ENCODE measurements around the gene MMEL1. TPM values are rescaled to one million over a fixed set of nuclear protein-coding genes. Genes with fewer than 3 reads are reported as not detected.

The MMEL1 gene
- total and polyA plus RNA-seq, 2 donors (not counting 1 experiment from before 2014, with no cell fraction given), result 0.33 to 0.60 TPM

DNA sequence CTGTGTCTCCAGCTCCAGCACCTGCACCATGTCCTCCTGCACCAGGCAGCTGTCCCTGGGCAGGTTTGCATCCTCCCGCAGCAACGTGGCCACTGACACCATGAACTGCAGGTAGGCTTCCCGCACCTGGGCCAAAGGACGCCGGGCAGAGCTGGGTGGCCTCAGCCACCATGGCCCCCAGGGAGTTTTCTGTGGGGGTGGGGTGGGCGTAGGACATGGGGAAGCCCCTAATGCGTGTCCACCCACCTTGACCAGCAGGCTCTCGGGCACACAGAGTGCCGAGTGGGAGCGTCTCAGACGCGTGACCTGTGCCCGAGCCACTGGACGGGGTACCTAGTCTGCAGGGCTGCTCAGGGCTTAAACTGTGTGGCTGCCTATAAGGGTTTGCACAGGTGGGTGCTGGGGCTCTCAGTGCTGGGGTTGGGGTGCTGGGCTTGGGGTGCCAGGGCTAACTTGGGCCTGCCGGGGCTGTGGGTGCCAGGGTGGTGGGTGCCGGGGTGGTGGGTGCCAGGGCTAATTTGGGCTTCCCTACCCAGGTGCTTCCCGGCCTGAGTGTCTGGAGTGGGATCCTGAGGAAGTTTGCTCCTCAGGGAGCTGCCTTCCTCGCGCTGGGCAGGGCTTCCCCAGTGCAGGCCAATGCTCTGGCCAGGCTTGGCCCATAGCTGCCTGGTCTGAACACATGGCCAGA, 28.5 kb downstream of the MMEL1 start:
- Histone ChIP-seq H3K4me1 (ENCODE audit: control insufficient read depth, extremely low read depth, insufficient read depth, low read length) (no peaks in the 10 kb centered on the region), H3K4me3 (replicated peaks in 1 of 4; ENCODE audit: control extremely low read depth in 1 of 4, insufficient read depth in 1 of 4, low read depth in 3 of 4, low read length in 4 of 4) (no peak overlapping the region), H3K27me3 (ENCODE audit: control insufficient read depth, insufficient read depth, low read length) (no peaks in the 10 kb centered on the region), H3K9me3 (ENCODE audit: control insufficient read depth, insufficient read depth, low read depth, low read length) (no peaks in the 10 kb centered on the region), H3K9ac (ENCODE audit: insufficient read depth, low read length) (no peak overlapping the region), H3K4me2 (ENCODE audit: extremely low read depth, insufficient read depth, low read length) (no peak overlapping the region), H3K79me2 (ENCODE audit: control insufficient read depth, insufficient read depth, low read length) (no peaks in the 10 kb centered on the region), H4K20me1 (ENCODE audit: control insufficient read depth, extremely low read depth, insufficient read depth, low read length) (no peaks in the 10 kb centered on the region), H2AFZ (ENCODE audit: low read length) (no peak overlapping the region), H3K27ac (ENCODE audit: insufficient read depth, low read length) (no peak overlapping the region), H3K36me3 (ENCODE audit: control insufficient read depth, insufficient read depth, low read length) (no peaks in the 10 kb centered on the region)
- TF ChIP-seq, protein P1, sequence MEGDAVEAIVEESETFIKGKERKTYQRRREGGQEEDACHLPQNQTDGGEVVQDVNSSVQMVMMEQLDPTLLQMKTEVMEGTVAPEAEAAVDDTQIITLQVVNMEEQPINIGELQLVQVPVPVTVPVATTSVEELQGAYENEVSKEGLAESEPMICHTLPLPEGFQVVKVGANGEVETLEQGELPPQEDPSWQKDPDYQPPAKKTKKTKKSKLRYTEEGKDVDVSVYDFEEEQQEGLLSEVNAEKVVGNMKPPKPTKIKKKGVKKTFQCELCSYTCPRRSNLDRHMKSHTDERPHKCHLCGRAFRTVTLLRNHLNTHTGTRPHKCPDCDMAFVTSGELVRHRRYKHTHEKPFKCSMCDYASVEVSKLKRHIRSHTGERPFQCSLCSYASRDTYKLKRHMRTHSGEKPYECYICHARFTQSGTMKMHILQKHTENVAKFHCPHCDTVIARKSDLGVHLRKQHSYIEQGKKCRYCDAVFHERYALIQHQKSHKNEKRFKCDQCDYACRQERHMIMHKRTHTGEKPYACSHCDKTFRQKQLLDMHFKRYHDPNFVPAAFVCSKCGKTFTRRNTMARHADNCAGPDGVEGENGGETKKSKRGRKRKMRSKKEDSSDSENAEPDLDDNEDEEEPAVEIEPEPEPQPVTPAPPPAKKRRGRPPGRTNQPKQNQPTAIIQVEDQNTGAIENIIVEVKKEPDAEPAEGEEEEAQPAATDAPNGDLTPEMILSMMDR (conservative IDR thresholded peaks at IDR 0.05 in 1 of 2, IDR thresholded peaks at IDR 0.05 in 1 of 2; ENCODE audit: low read depth in 1 of 2, low read length in 2 of 2), result no peak
- TF ChIP-seq EZH2 (IDR thresholded peaks at IDR 0.05; ENCODE audit: low read length, missing control alignments), result no peak
- DNase-seq (ENCODE audit: low read depth in 2 of 2), result no peak

DNA sequence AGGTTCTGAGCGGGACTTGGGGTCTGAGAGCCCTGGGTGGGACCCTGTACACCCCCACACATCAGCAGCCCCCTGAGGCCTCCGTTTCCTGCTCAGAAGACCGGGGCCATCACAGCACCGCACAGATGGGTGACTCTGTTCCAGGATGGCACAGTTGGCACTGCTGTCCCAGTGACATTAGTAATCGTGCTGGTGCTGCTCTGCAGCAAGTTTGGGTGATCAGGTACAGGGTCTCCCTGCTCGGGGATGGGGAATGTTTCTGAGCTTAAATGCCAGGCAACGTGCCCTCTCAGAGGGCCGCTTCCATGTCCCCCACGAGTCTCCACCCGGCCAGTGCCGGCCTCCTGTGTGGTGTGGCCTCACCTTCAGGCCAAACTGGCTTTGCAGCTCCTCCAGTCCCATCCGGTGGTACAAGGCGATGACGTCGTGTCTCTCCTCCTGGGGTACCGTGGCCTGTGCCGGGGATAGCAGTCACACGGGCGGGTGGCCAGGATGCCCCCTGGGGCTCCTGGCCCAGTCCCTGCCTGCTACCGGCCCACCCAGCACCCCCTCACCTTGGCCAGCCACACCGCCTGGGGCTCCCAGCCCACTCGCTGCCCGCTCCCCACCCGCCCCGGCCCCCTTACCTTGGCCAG, 29.2 kb downstream of the MMEL1 start:
- DNase-seq (ENCODE audit: low read depth in 2 of 2), result no peak
- no peaks in the 10 kb centered on the region for H3K4me1 ChIP-seq (ENCODE audit: control insufficient read depth, extremely low read depth, insufficient read depth, low read length)
- no peak overlapping the region for H3K9ac ChIP-seq (ENCODE audit: insufficient read depth, low read length)
- H3K36me3 ChIP-seq (ENCODE audit: control insufficient read depth, insufficient read depth, low read length), result no peaks in the 10 kb centered on the region
- no peaks in the 10 kb centered on the region for H3K9me3 ChIP-seq (ENCODE audit: control insufficient read depth, insufficient read depth, low read depth, low read length)
- no peaks in the 10 kb centered on the region for H4K20me1 ChIP-seq (ENCODE audit: control insufficient read depth, extremely low read depth, insufficient read depth, low read length)
- H3K27ac ChIP-seq (ENCODE audit: insufficient read depth, low read length), result no peak overlapping the region
- H3K27me3 ChIP-seq (ENCODE audit: control insufficient read depth, insufficient read depth, low read length), result no peaks in the 10 kb centered on the region
- TF ChIP-seq EZH2 (IDR thresholded peaks at IDR 0.05; ENCODE audit: low read length, missing control alignments), result no peak
- TF ChIP-seq, protein P1 (conservative IDR thresholded peaks at IDR 0.05 in 1 of 2, IDR thresholded peaks at IDR 0.05 in 1 of 2; ENCODE audit: low read depth in 1 of 2, low read length in 2 of 2), result no peak
- no peak overlapping the region for H3K4me2 ChIP-seq (ENCODE audit: extremely low read depth, insufficient read depth, low read length)
- no peaks in the 10 kb centered on the region for H3K79me2 ChIP-seq (ENCODE audit: control insufficient read depth, insufficient read depth, low read length)
- no peak overlapping the region for H3K4me3 ChIP-seq (replicated peaks in 1 of 4; ENCODE audit: control extremely low read depth in 1 of 4, insufficient read depth in 1 of 4, low read depth in 3 of 4, low read length in 4 of 4)
- H2AFZ ChIP-seq (ENCODE audit: low read length), result no peak overlapping the region

DNA sequence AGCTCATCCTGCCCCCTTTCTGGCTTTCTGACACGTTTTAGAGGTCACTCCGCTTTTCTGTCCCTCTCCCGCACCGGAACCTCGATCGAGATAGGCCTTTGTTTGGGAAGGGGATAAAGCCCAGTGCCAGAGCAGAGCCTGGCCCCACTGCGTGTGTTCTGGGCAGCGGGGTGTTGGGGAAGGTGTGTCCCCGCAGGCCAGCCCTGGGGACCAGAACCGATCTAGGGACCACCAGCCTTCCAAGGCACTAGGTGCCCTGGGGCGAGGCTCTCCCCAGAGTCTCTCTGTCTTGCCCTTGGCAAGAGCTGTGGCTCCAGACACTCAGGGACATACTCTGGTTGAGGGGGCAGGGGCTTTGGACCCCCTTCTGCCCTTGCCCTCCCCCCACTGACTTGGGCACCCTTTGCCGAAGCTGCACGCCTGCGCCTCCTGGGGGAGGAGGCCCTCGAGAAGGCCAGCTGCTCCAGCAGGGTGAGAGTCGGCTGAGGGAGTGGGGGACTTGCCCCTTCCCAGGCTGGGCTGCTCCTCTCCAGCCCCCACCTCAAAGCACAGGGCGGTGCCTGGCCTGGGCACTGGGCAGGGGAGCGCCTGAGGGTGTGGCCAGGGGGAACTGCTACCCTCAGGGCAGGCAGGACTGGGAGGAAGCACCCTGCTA, 29.8 kb downstream of the MMEL1 start:
- TF ChIP-seq, protein P1 (conservative IDR thresholded peaks at IDR 0.05 in 1 of 2, IDR thresholded peaks at IDR 0.05 in 1 of 2; ENCODE audit: low read depth in 1 of 2, low read length in 2 of 2), result no peak
- TF ChIP-seq EZH2 (IDR thresholded peaks at IDR 0.05; ENCODE audit: low read length, missing control alignments), result no peak

More for the DNA sequence above, 29.8 kb downstream of the MMEL1 start:
- H3K36me3 ChIP-seq (ENCODE audit: control insufficient read depth, insufficient read depth, low read length), result no peaks in the 10 kb centered on the region
- no peak for DNase-seq (ENCODE audit: low read depth in 2 of 2)
- no peak overlapping the region for H3K4me3 ChIP-seq (replicated peaks in 1 of 4; ENCODE audit: control extremely low read depth in 1 of 4, insufficient read depth in 1 of 4, low read depth in 3 of 4, low read length in 4 of 4)
- H3K4me2 ChIP-seq (ENCODE audit: extremely low read depth, insufficient read depth, low read length), result no peak overlapping the region
- no peaks in the 10 kb centered on the region for H4K20me1 ChIP-seq (ENCODE audit: control insufficient read depth, extremely low read depth, insufficient read depth, low read length)
- H3K79me2 ChIP-seq (ENCODE audit: control insufficient read depth, insufficient read depth, low read length), result no peaks in the 10 kb centered on the region
- H3K4me1 ChIP-seq (ENCODE audit: control insufficient read depth, extremely low read depth, insufficient read depth, low read length), result no peaks in the 10 kb centered on the region
- H3K9me3 ChIP-seq (ENCODE audit: control insufficient read depth, insufficient read depth, low read depth, low read length), result no peaks in the 10 kb centered on the region
- no peak overlapping the region for H3K9ac ChIP-seq (ENCODE audit: insufficient read depth, low read length)
- H2AFZ ChIP-seq (ENCODE audit: low read length), result no peak overlapping the region
- H3K27ac ChIP-seq (ENCODE audit: insufficient read depth, low read length), result no peak overlapping the region
- no peaks in the 10 kb centered on the region for H3K27me3 ChIP-seq (ENCODE audit: control insufficient read depth, insufficient read depth, low read length)

Measured in fibroblast of lung (primary cell).